Suprapubic skin (tissue), 4 donors: ENCODE measurements around the gene CDH4. TPM values are rescaled to one million over a fixed set of nuclear protein-coding genes. Genes with fewer than 3 reads are reported as not detected.
"Not testable (repeated sequence)": the region's sequence is repeated elsewhere in the genome, so short reads cannot be mapped to it uniquely, and the experiment has no call there.

Source experiments
- DNase-seq, 2 donors: peaks; one replicate each; pipeline ENCODE4 v3.0.0-alpha.2; 2019; ENCODE audit warnings: low spot score in 2 of 2
- H3K27ac ChIP-seq: fragments of 200-600 bp; sonication (generic); one replicate; pipeline ENCODE4 v1.5.1; 2019
- H3K27me3 ChIP-seq: fragments of 200-600 bp; sonication (generic); one replicate; pipeline ENCODE4 v1.5.1; 2019
- H3K36me3 ChIP-seq: fragments of 200-600 bp; sonication (generic); one replicate; pipeline ENCODE4 v1.5.1; 2019
- H3K4me1 ChIP-seq: fragments of 200-600 bp; sonication (generic); one replicate; pipeline ENCODE4 v1.5.1; 2019
- H3K4me3 ChIP-seq: fragments of 200-600 bp; sonication (generic); one replicate; pipeline ENCODE4 v1.5.1; 2019; ENCODE audit warnings: mild to moderate bottlenecking
- H3K9me3 ChIP-seq: fragments of 200-600 bp; sonication (generic); one replicate; pipeline ENCODE4 v1.5.1; 2019
- EP300 ChIP-seq: sonication (generic); formaldehyde crosslinking; IDR thresholded peaks from one replicate; pipeline ENCODE4 v1.6.1; 2017; ENCODE audit warnings: antibody characterized with exemption
- POLR2A ChIP-seq, 2 donors: fragments of 450-650 bp; IDR thresholded peaks; one replicate each; pipeline ENCODE4 v1.6.1; 2017; ENCODE audit warnings: antibody characterized with exemption in 2 of 2, mild to moderate bottlenecking in 2 of 2, moderate library complexity in 2 of 2
- POLR2AphosphoS5 ChIP-seq, 3 donors: sonication (generic); formaldehyde crosslinking; IDR thresholded peaks; one replicate each; pipeline ENCODE4 v1.6.1; 2017; ENCODE audit warnings: antibody characterized with exemption in 3 of 3
- WGBS: methylation state at CpG from one replicate; pipeline ENCODE4 v1.1.5; 2018; 5-methylcytosine and 5-hydroxymethylcytosine counted together
- total RNA-seq, 4 donors: library from RNA; depleted of rRNA; stranded (reverse); fragments of >200 nt; gene quantifications; one replicate each; pipeline ENCODE4 v1.1.0, GENCODE V29; 2016
- TF ChIP-seq, protein P1 (sequence below), 2 donors: fragments of 200-600 bp in 1 of 2; fragments of 450-650 bp in 1 of 2; sonication (generic) in 1 of 2; IDR thresholded peaks; one replicate each; pipeline ENCODE4 v1.5.1; 2016 to 2019; ENCODE audit warnings: antibody characterized with exemption in 2 of 2, mild to moderate bottlenecking in 1 of 2, moderate library complexity in 1 of 2

CDH4 gene
- total RNA-seq, 4 donors from 2014 or later: 0.91 to 5.9 (median 2.6) TPM

DNA sequence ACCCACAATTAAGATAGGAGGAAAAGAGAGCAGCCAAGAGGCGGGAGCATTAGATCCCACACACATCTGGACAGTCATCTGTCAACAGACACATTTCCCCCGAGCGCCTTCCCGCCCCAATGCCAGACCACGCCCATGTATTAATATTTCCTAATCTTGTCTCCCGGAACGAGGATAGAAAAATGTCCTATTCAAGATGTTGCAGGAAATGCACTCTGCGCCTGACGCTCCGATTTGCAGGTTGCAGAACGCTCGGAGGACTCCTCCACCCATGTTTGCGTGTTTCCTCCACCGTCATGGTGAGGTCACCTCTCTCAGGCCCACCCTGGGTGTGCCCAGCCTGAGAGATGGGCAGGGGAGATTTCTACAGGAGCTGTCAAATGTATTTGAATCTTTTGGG lies 598.4 kb downstream of the CDH4 start:
- H3K27ac ChIP-seq: no peak overlapping the region
- no peaks in the 10 kb centered on the region for H3K36me3 ChIP-seq
- H3K4me3 ChIP-seq: no peak overlapping the region
- H3K27me3 ChIP-seq: peaks cover 48% of the 10 kb centered on the region
- no peak for DNase-seq
- WGBS: 25% methylated on average over 14 of the region's 14 CpGs
- peaks cover 3% of the 10 kb centered on the region for H3K4me1 ChIP-seq
- no peaks in the 10 kb centered on the region for H3K9me3 ChIP-seq
- TF ChIP-seq EP300: no peak

DNA sequence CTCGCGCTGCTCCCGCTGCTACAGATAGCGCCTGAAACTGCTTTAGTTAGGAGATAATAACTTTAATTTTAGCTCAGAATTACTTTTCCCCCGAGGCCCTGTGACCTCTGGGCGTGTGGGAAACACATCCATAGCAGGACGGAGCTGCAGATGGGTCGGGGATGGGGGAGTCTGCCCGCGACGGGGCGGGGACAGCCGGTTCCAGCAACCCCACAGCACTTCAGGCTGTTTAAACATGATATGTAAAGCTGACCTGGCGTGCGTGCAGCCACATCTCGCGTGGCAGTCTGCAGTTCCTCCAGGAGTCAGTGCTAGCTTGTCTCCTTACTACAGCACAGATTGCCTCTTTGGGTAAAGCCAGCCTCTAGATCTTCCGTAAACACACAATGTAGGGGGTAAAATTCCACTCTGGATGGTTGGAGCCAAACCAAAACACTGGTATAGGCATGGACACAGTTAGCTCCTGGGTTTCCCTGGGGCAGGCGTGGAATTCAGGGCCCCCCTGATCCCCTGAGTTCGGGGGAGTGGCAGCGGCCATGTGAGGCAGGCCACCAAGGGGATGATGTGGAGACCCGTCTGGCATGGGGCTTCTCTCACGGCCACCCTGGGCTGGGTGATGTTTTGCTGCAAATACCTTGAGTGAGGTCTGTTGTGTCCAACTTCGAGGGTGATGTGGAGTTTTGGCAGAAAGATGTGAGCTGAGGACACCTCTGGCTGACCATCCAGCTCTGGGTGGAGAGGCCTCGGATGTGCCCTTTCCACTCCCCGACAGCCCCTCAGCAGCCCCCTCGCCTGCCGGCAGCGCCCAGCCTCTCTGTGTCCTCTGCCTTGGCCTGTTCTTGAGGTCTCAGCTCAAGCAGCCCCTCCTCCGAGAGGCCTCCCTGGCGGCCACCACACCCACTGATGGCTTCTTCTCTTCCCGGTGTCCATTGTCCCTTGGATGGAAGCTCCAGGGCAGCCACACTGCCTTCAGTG lies 599.2 kb downstream of the CDH4 start:
- Histone ChIP-seq H3K27me3 (peaks cover 42% of the 10 kb centered on the region), H3K9me3 (no peaks in the 10 kb centered on the region), H3K36me3 (no peaks in the 10 kb centered on the region), H3K4me1 (peaks cover 3% of the 10 kb centered on the region), H3K27ac (no peak overlapping the region), H3K4me3 (no peak overlapping the region)
- no peak for DNase-seq
- TF ChIP-seq POLR2A (IDR thresholded peaks at IDR 0.05): no peak
- TF ChIP-seq, protein P1, sequence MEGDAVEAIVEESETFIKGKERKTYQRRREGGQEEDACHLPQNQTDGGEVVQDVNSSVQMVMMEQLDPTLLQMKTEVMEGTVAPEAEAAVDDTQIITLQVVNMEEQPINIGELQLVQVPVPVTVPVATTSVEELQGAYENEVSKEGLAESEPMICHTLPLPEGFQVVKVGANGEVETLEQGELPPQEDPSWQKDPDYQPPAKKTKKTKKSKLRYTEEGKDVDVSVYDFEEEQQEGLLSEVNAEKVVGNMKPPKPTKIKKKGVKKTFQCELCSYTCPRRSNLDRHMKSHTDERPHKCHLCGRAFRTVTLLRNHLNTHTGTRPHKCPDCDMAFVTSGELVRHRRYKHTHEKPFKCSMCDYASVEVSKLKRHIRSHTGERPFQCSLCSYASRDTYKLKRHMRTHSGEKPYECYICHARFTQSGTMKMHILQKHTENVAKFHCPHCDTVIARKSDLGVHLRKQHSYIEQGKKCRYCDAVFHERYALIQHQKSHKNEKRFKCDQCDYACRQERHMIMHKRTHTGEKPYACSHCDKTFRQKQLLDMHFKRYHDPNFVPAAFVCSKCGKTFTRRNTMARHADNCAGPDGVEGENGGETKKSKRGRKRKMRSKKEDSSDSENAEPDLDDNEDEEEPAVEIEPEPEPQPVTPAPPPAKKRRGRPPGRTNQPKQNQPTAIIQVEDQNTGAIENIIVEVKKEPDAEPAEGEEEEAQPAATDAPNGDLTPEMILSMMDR (IDR thresholded peaks at IDR 0.05): no peak
- no peak for TF ChIP-seq EP300
- TF ChIP-seq POLR2AphosphoS5 (IDR thresholded peaks at IDR 0.05): no peak
- WGBS: 60% methylated on average over 31 of the region's 32 CpGs

DNA sequence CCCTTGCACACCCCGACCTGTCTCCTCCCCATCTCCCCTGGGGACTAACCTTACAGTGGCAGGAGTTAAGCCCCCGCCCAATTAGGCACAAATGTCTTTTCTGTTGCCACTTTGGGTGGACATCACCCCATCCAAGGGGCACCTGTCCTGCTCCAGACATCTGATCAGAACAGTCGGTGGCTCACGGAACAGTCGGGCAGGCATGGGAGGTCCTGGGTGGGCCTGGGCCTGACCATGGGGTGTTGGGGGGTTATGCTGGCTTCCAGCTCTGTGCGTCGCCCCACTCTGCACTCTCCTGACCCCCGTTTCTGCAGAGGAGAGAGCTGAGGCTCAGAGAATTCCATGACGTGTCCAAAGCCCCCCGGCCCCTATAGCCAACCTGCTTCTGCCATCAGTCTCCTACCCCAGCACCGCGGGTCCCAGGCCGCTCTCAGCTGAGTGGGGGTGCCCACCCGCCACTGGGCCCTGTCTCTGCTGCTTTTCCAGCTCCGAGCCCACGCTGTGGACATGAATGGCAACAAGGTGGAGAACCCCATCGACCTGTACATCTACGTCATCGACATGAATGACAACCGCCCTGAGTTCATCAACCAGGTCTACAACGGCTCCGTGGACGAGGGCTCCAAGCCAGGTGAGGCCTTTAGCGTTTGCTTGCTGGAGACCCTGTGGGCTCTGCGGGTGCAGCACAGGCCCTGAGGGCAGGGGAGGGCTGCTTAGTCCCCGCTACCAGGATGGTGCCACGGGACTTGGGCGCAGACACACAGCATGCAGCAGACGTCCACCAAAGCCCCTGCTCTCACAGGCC lies 600.4 kb downstream of the CDH4 start:
- 93% methylated on average over 18 of the region's 29 CpGs for WGBS
- H3K27me3 ChIP-seq: peaks cover 42% of the 10 kb centered on the region
- H3K9me3 ChIP-seq: no peaks in the 10 kb centered on the region
- no peak overlapping the region for H3K4me3 ChIP-seq
- no peak overlapping the region for H3K27ac ChIP-seq
- no peak for TF ChIP-seq POLR2AphosphoS5 (IDR thresholded peaks at IDR 0.05)
- no peak for TF ChIP-seq EP300
- no peak for DNase-seq
- peaks cover 3% of the 10 kb centered on the region for H3K4me1 ChIP-seq
- no peaks in the 10 kb centered on the region for H3K36me3 ChIP-seq

DNA sequence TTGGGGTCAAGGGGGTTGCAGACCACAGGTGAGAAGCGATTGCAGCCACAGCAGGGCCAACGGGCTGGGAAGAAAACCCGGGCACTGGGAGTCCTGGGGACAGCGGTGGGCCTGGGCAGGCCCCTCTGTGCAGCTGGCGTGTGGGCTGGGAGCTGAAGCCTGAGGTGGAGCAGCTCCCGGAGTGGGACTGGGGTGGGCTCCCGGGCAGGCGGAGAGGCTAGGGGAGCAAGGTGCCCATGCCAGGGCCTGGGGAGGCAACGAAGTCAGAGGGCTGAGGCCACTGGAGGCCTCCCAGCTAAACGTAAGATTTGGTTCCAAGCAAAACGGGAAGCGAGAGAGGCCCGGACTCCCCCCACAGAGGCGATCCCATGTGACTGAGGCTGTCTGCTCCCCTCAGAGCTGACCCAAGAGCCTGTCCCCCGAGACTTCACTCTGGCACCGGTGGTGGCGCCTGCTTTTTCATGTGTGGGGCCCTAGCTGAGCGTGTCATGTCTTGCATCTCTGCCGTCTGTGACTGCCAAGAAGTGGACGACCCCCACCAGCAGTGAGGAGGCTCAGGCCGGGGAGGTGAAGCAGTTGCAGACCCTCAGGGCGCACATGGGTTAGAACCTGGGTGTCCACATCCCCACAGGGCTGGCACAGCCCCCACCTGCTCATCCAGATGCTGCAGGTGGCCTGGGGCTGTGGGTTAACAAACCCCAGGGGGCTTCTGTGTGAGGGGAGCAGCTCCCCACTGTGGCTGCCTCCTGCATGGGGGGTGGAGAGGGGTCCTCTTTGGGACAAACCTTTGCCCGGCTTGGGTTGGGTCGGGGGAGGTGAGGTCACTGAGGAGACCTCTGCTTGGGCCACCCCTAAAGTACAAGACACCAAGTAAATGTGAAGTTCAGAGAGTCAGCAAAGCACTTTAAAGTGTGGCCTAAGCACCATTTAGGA lies 601.3 kb downstream of the CDH4 start:
- H3K4me3 ChIP-seq: no peak overlapping the region
- H3K27me3 ChIP-seq: peaks cover 37% of the 10 kb centered on the region
- no peak overlapping the region for H3K27ac ChIP-seq
- H3K9me3 ChIP-seq: no peaks in the 10 kb centered on the region
- no peak for DNase-seq
- no peaks in the 10 kb centered on the region for H3K36me3 ChIP-seq
- peaks cover 3% of the 10 kb centered on the region for H3K4me1 ChIP-seq
- TF ChIP-seq EP300: no peak
- no peak for TF ChIP-seq POLR2AphosphoS5 (IDR thresholded peaks at IDR 0.05)
- TF ChIP-seq, protein P1 (IDR thresholded peaks at IDR 0.05): no peak
- TF ChIP-seq POLR2A (IDR thresholded peaks at IDR 0.05): no peak
- WGBS: 83% methylated on average over 4 of the region's 24 CpGs

DNA sequence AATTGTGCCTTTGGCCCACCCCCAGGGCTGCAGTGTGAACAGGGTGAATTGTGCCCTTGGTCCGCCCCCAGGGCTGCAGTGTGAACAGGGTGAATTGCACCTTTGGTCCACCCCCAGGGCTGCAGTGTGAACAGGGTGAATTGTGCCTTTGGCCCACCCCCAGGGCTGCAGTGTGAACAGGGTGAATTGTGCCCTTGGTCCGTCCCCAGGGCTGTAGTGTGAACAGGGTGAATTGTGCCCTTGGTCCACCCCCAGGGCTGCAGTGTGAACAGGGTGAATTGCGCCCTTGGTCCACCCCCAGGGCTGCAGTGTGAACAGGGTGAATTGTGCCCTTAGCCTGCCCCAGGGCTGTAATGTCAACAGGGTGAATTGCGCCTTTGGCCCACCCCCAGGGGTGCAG lies 602.5 kb downstream of the CDH4 start:
- not testable (repeated sequence) for H3K4me1 ChIP-seq, H3K9me3 ChIP-seq, H3K27ac ChIP-seq, DNase-seq, H3K4me3 ChIP-seq, H3K36me3 ChIP-seq
- WGBS: 83% methylated on average over 3 of the region's 4 CpGs
- peaks cover 28% of the 10 kb centered on the region for H3K27me3 ChIP-seq

DNA sequence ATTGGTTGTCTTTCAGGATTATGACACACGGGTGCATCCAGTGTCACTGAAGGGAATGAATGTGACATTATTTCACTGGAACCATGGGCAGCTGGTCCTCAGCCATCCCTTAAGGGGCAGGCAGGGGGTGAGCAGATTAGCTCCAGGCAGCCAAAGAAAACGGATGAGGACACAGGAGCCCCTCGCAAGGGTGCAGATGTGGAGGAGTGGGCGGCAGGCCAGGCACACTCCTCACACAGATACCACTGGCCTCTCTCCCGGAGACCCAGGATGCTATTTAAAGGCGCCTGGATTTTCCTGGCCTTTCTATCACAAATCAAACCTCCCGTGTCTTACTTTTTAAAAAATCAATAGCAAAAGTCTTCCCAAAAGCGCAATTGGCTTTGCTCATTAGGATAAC lies 603.2 kb downstream of the CDH4 start:
- Histone ChIP-seq H3K4me3 (no peak overlapping the region), H3K9me3 (no peaks in the 10 kb centered on the region), H3K4me1 (peaks cover 3% of the 10 kb centered on the region), H3K27ac (no peak overlapping the region), H3K36me3 (no peaks in the 10 kb centered on the region), H3K27me3 (peaks cover 22% of the 10 kb centered on the region)
- TF ChIP-seq EP300 (no peak), POLR2AphosphoS5 (IDR thresholded peaks at IDR 0.05) (no peak), POLR2A (IDR thresholded peaks at IDR 0.05) (no peak)
- TF ChIP-seq, protein P1 (IDR thresholded peaks at IDR 0.05): no peak
- no peak for DNase-seq
- WGBS: 59% methylated on average over 8 of the region's 8 CpGs
